Epithelial cell of esophagus (primary cell): ENCODE results near the gene PCED1B.

Experiments
- DNase-seq: peaks from one replicate; pipeline ENCODE4 v3.0.0; 2010; ENCODE audit warnings: low read depth
- H3K4me3 ChIP-seq: 2 replicates; pipeline ENCODE4 v1.5.1; 2011; ENCODE audit warnings: mild to moderate bottlenecking, low read length, control low read depth
- CTCF ChIP-seq: IDR thresholded peaks from 2 replicates; pipeline ENCODE4 v1.5.1; 2011; ENCODE audit warnings: low read depth, mild to moderate bottlenecking, low read length, control low read depth, inconsistent platforms; ENCODE audit not compliant: insufficient read depth; ENCODE audit errors: missing control alignments

The PCED1B gene

GRCh38 chr12:47067771-47068431, 11.5 kb upstream of the PCED1B start:
- no peak for TF ChIP-seq CTCF
- no peak for DNase-seq
- H3K4me3 ChIP-seq = no peak overlapping the region

- H3K4me3 ChIP-seq = no peak overlapping the region
- no peak for TF ChIP-seq CTCF
- no peak for DNase-seq
Measured at GRCh38 chr12:47068539-47068938, 10.9 kb upstream of the PCED1B start.

- no peak overlapping the region for H3K4me3 ChIP-seq
- no peak for DNase-seq
- TF ChIP-seq CTCF = no peak
Measured at GRCh38 chr12:47070310-47070709, 9.1 kb upstream of the PCED1B start.

GRCh38 chr12:47071241-47071852, 8.1 kb upstream of the PCED1B start:
- peak; percentile 49 for TF ChIP-seq CTCF
- no peak overlapping the region for H3K4me3 ChIP-seq
- DNase-seq = peak; percentile 26

- no peak for DNase-seq
- no peak for TF ChIP-seq CTCF
- no peak overlapping the region for H3K4me3 ChIP-seq
Measured at GRCh38 chr12:47073951-47074350, 5.5 kb upstream of the PCED1B start.

- no peak overlapping the region for H3K4me3 ChIP-seq
- TF ChIP-seq CTCF = no peak
- DNase-seq = no peak
Measured at GRCh38 chr12:47074757-47075156, 4.7 kb upstream of the PCED1B start.

GRCh38 chr12:47075192-47076084, 4.0 kb upstream of the PCED1B start:
- no peak overlapping the region for H3K4me3 ChIP-seq
- DNase-seq = no peak
- TF ChIP-seq CTCF = no peak
